B cell (primary cell): ENCODE results near the gene TMEM255B. TPM values are rescaled to one million over a fixed set of nuclear protein-coding genes. Genes with fewer than 3 reads are reported as not detected.

Source experiments
- ATAC-seq: fragments of 200-7000 bp; cut with Tn5 transposase; one replicate; pipeline ENCODE4 v1.10.0; 2021; ENCODE audit warnings: low read depth, mild to moderate bottlenecking, moderate number of reproducible peaks, moderate library complexity
- CTCF ChIA-PET: fragments of 350-600 bp; sonication (Branson Sonifier 250); formaldehyde crosslinking; loops from one replicate; lab custom pipeline; 2021; ENCODE audit warnings: antibody characterized with exemption, inconsistent platforms; lab: Charles Lee
- POLR2A ChIA-PET: fragments of 350-600 bp; sonication (Branson Sonifier 250); formaldehyde crosslinking; loops from one replicate; lab custom pipeline; 2021; ENCODE audit warnings: antibody characterized with exemption; lab: Charles Lee
- DNase-seq: peaks from one replicate; pipeline ENCODE4 v3.0.0; 2013
- H2AFZ ChIP-seq: 2 replicates; pipeline ENCODE4 v1.6.1; 2012; ENCODE audit warnings: mild to moderate bottlenecking, low read depth, low read length; ENCODE audit not compliant: insufficient read depth, poor library complexity, severe bottlenecking
- H3K27ac ChIP-seq, 2 donors: 1 replicate in 1 of 2; 2 replicates in 1 of 2; pipeline ENCODE4 v1.5.1; 2012 to 2013; ENCODE audit warnings: low read length in 2 of 2, mild to moderate bottlenecking in 2 of 2, moderate library complexity in 1 of 2
- H3K27me3 ChIP-seq, 4 experiments: fragments of 200-600 bp in 1 of 4; sonication (generic) in 1 of 4; replicated peaks in 1 of 4; 1 replicate in 2 of 4; 2 replicates in 2 of 4; pipeline versions ENCODE4 v1.6.1 to v1.7.0; 2013 to 2016; ENCODE audit warnings: low read length in 3 of 4, mild to moderate bottlenecking in 2 of 4, mixed read lengths in 1 of 4, moderate library complexity in 1 of 4; ENCODE audit not compliant: insufficient read depth in 4 of 4, control insufficient read depth in 3 of 4; ENCODE audit errors: control extremely low read depth in 1 of 4
- H3K36me3 ChIP-seq, 2 experiments: replicated peaks in 1 of 2; 1 replicate in 1 of 2; 2 replicates in 1 of 2; pipeline versions ENCODE4 v1.6.1 to v1.7.1; 2013; ENCODE audit warnings: low read length in 1 of 2; ENCODE audit not compliant: insufficient read depth in 2 of 2, control insufficient read depth in 1 of 2; ENCODE audit errors: control extremely low read depth in 1 of 2, extremely low read depth in 1 of 2
- H3K4me1 ChIP-seq, 2 donors: fragments of 200-600 bp in 1 of 2; sonication (generic) in 1 of 2; 1 replicate in 1 of 2; 2 replicates in 1 of 2; pipeline versions ENCODE4 v1.5.1 to v1.6.1; 2013 to 2017; ENCODE audit warnings: low read length in 2 of 2; ENCODE audit not compliant: control insufficient read depth in 2 of 2, insufficient read depth in 2 of 2
- H3K4me2 ChIP-seq: replicated peaks from 2 replicates; pipeline ENCODE3; 2012; ENCODE audit warnings: mild to moderate bottlenecking, low read depth, low read length; ENCODE audit not compliant: poor library complexity, severe bottlenecking
- H3K4me3 ChIP-seq, 5 experiments: fragments of 200-600 bp in 1 of 5; sonication (generic) in 1 of 5; 1 replicate in 3 of 5; 2 replicates in 2 of 5; pipeline versions ENCODE4 v1.5.1 to v1.7.0; 2011 to 2016; ENCODE audit warnings: low read length in 4 of 5, mild to moderate bottlenecking in 4 of 5, low read depth in 2 of 5, control low read depth in 1 of 5, moderate library complexity in 1 of 5; ENCODE audit not compliant: insufficient read depth in 1 of 5; ENCODE audit errors: control extremely low read depth in 1 of 5, extremely low read depth in 1 of 5
- H3K79me2 ChIP-seq: fragments of 200-600 bp; sonication (generic); one replicate; pipeline ENCODE4 v1.6.0; 2016; ENCODE audit warnings: low read length; ENCODE audit not compliant: control insufficient read depth, insufficient read depth
- H3K9ac ChIP-seq: fragments of 200-600 bp; sonication (generic); 2 replicates; pipeline ENCODE4 v1.6.1; 2017; ENCODE audit warnings: mild to moderate bottlenecking, low read length, moderate library complexity
- H3K9me3 ChIP-seq, 3 donors: one replicate each; pipeline versions ENCODE4 v1.6.1 to v1.7.1; 2013; ENCODE audit warnings: low read length in 2 of 3; ENCODE audit not compliant: control insufficient read depth in 2 of 3, insufficient read depth in 1 of 3; ENCODE audit errors: control extremely low read depth in 1 of 3
- H4K20me1 ChIP-seq: 2 replicates; pipeline ENCODE4 v1.6.0; 2012; ENCODE audit warnings: mild to moderate bottlenecking, low read length; ENCODE audit not compliant: insufficient read depth, control insufficient read depth, poor library complexity, severe bottlenecking
- H3K27ac Mint-ChIP-seq: one replicate; pipeline ENCODE4 v1.8.0; 2021; ENCODE audit warnings: mixed read lengths
- H3K27me3 Mint-ChIP-seq: one replicate; pipeline ENCODE4 v1.8.0; 2021; ENCODE audit warnings: mixed read lengths
- H3K4me1 Mint-ChIP-seq: one replicate; pipeline ENCODE4 v1.8.0; 2021; ENCODE audit warnings: mixed read lengths
- H3K4me3 Mint-ChIP-seq: one replicate; pipeline ENCODE4 v1.8.0; 2021; ENCODE audit warnings: mixed read lengths
- H3K9me3 Mint-ChIP-seq: one replicate; pipeline ENCODE4 v1.8.0; 2022; ENCODE audit warnings: mixed read lengths; ENCODE audit not compliant: insufficient read depth
- EZH2 ChIP-seq: IDR thresholded peaks from 2 replicates; pipeline ENCODE4 v1.6.1; 2012; ENCODE audit warnings: borderline replicate concordance, low read depth, mild to moderate bottlenecking, moderate library complexity, low read length; ENCODE audit not compliant: insufficient read depth, poor library complexity, severe bottlenecking
- WGBS: methylation state at CpG from one replicate; pipeline ENCODE4 v1.1.5; 2013; ENCODE audit warnings: missing lambda C conversion rate; ENCODE audit not compliant: insufficient coverage; 5-methylcytosine and 5-hydroxymethylcytosine counted together
- intact Hi-C: fragments of 100-400 bp; cut with micrococcal nuclease; formaldehyde crosslinking; loops from one replicate; pipeline ENCODE4 v1.10.0; 2022
- polyA plus RNA-seq: library from polyadenylated mRNA; depleted of rRNA; stranded (reverse); fragments of >200 nt; gene quantifications from 2 replicates; pipeline ENCODE4 v1.2.3, GENCODE V29; 2012
- total RNA-seq, 2 donors: library from RNA; stranded (reverse); fragments of 120-200 nt in 1 of 2; gene quantifications; 1 replicate in 1 of 2; 2 replicates in 1 of 2; pipeline versions ENCODE4 v1.2.3 to v1.2.4, GENCODE V29; 2013 to 2022
- TF ChIP-seq, protein P1 (sequence below): fragments of 200-600 bp; IDR thresholded peaks from one replicate; pipeline ENCODE4 v1.8.0; 2022; ENCODE audit warnings: antibody characterized with exemption, mild to moderate bottlenecking

The TMEM255B gene
- total and polyA plus RNA-seq, 2 donors (not counting 1 experiment from before 2014, with no cell fraction given): 2.1 to 8.2 TPM

DNA sequence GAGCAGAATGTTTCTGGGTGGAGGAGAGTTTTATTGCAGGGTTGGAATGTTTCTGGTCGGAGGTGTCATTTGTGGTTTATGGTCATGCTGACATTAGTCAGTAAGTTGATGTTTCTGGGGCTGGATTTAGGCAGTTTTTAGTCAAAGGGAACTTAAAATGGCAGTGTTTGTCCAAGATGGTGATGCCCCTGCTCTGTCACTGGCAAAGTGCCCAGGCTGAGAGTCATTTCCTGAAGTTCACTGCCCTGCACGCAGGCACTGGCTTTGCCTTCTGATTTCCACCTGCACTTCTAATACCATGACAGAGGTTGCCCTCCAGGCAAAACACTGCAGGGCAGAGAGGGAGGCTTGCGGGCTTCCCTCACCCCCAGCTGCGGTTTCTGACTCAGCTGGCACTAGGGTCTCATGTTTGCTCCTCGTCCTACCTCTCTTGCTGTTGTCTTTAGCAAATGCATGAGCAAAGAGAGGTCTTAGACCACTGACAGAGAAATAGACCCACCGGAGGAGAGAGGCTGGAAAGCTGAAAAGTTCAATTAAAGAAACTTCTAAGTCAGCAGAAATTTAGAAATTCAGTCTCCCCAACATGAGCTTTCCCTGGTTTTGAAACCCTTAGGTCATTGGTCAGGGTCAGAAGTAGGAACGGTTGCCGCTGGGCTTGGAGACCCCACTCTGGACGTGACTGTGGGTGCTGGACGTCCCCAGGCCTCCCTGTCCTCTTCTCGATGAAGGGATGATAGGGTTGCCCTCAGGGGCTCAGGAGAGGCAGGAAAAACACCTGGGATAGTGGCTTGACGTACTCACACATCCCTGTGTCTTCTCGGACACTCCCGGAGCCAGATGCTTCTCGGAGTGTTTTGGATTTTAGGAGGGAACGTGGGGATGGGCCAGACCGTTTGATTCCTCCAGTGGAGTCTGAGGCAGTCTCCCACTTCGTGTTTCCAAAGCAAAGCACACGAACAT, 26.3 kb downstream of the TMEM255B start:
- H3K27me3 Mint-ChIP-seq: peaks cover 27% of the 10 kb centered on the region
- H2AFZ ChIP-seq: no peak overlapping the region
- WGBS: 84% methylated on average over 19 of the region's 19 CpGs
- no peaks in the 10 kb centered on the region for H3K79me2 ChIP-seq
- no peak for DNase-seq
- no peaks in the 10 kb centered on the region for H3K9me3 ChIP-seq
- CTCF ChIA-PET: no interaction called here
- peaks cover 0 to 3% (median 0%) of the 10 kb centered on the region in 4 experiments for H3K27me3 ChIP-seq
- H3K4me1 ChIP-seq: no peaks in the 10 kb centered on the region
- no peaks in the 10 kb centered on the region for H3K9me3 Mint-ChIP-seq
- no peak for ATAC-seq
- no peaks in the 10 kb centered on the region for H3K36me3 ChIP-seq
- no peaks in the 10 kb centered on the region for H4K20me1 ChIP-seq
- H3K9ac ChIP-seq: no peak overlapping the region
- no peak overlapping the region for H3K4me3 ChIP-seq
- no peak overlapping the region for H3K27ac Mint-ChIP-seq
- H3K4me2 ChIP-seq: no peak overlapping the region
- POLR2A ChIA-PET: no interaction called here
- no peak overlapping the region for H3K4me3 Mint-ChIP-seq
- intact Hi-C loops: no loop called here
- no peak for TF ChIP-seq EZH2
- TF ChIP-seq, protein P1, sequence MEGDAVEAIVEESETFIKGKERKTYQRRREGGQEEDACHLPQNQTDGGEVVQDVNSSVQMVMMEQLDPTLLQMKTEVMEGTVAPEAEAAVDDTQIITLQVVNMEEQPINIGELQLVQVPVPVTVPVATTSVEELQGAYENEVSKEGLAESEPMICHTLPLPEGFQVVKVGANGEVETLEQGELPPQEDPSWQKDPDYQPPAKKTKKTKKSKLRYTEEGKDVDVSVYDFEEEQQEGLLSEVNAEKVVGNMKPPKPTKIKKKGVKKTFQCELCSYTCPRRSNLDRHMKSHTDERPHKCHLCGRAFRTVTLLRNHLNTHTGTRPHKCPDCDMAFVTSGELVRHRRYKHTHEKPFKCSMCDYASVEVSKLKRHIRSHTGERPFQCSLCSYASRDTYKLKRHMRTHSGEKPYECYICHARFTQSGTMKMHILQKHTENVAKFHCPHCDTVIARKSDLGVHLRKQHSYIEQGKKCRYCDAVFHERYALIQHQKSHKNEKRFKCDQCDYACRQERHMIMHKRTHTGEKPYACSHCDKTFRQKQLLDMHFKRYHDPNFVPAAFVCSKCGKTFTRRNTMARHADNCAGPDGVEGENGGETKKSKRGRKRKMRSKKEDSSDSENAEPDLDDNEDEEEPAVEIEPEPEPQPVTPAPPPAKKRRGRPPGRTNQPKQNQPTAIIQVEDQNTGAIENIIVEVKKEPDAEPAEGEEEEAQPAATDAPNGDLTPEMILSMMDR: no peak
- H3K4me1 Mint-ChIP-seq: no peaks in the 10 kb centered on the region
- H3K27ac ChIP-seq: no peak overlapping the region

DNA sequence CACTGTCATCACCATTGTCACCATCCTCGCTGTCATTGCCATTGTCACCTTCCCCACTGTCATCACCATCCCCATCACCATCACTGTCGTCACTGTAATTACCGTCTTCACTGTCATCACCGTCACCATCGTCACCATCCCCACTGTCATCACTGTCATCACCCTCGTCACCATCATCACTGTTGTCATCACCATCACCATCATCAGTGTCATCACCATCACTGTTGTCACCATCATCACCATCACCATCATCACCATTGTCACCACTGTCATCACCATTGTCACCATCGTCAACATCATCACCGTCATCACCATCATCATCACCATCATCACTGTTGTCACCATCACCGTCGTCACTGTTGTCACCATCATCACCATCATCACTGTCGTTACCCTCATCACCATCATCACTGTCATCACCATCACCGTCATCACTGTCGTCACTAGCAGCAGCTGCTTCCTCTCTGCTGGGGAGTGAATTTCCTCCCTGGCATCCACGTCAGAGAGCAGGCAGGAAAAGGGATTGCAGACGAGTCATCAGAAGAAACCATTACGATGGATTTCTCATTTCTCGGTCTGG, 27.3 kb downstream of the TMEM255B start:
- intact Hi-C loops: no loop called here
- Histone ChIP-seq H3K4me2 (no peak overlapping the region), H3K4me3 (no peak overlapping the region), H3K36me3 (no peaks in the 10 kb centered on the region), H3K4me1 (no peaks in the 10 kb centered on the region), H3K79me2 (no peaks in the 10 kb centered on the region), H4K20me1 (no peaks in the 10 kb centered on the region), H3K27me3 (peaks cover 0 to 3% (median 0%) of the 10 kb centered on the region in 4 experiments), H3K9ac (no peak overlapping the region), H2AFZ (no peak overlapping the region), H3K9me3 (no peaks in the 10 kb centered on the region), H3K27ac (no peak overlapping the region)
- no peaks in the 10 kb centered on the region for H3K4me1 Mint-ChIP-seq
- POLR2A ChIA-PET: no interaction called here
- WGBS: 72% methylated on average over 11 of the region's 17 CpGs
- DNase-seq: no peak
- peaks cover 25% of the 10 kb centered on the region for H3K27me3 Mint-ChIP-seq
- ATAC-seq: no peak
- no peak for TF ChIP-seq EZH2
- TF ChIP-seq, protein P1: no peak
- no peak overlapping the region for H3K27ac Mint-ChIP-seq
- H3K4me3 Mint-ChIP-seq: no peak overlapping the region
- CTCF ChIA-PET: no interaction called here
- H3K9me3 Mint-ChIP-seq: no peaks in the 10 kb centered on the region
